ENCODE measurements around the gene HPCA.

DNA sequence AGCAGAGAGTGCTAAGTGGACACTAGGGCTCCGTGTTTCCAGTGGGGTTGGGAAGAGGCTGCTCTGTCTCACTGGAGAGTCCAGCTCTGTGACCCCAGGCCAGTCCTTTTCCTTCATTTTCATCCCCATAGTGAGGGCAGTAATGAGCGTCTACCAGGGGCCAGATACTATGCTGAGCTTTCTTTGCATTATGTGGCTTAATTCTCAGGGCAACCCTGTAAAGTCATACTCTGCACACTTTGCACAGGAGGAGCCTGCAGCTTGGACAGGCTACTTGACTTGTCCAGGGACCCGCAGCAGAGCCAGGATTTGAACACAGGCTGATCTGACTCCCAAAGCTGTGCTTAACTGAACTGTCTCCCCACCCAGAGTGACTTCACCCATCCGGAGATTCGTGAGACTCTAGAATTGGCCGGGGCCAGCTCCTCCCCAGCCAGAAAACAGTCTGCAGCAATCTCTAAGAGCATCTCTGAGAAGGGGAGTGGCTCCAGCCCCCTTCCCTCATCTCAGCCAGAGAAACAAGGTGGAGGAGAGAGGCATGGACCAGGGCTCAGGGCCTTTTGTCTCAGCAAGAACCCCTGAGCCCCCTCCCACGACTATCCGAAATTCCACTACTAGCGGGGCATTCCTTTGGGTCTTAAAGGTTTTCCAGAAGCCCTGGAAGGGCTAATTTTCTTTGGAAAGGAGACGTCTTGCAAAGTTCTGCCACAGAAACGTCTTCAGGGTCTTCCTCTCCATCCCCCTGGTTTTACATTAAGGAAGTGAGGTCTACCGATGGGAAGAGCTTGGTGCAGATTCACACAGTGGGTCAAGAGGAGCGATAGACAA is 14.7 kb upstream of the HPCA start:
- TF ChIP-seq, protein P1, sequence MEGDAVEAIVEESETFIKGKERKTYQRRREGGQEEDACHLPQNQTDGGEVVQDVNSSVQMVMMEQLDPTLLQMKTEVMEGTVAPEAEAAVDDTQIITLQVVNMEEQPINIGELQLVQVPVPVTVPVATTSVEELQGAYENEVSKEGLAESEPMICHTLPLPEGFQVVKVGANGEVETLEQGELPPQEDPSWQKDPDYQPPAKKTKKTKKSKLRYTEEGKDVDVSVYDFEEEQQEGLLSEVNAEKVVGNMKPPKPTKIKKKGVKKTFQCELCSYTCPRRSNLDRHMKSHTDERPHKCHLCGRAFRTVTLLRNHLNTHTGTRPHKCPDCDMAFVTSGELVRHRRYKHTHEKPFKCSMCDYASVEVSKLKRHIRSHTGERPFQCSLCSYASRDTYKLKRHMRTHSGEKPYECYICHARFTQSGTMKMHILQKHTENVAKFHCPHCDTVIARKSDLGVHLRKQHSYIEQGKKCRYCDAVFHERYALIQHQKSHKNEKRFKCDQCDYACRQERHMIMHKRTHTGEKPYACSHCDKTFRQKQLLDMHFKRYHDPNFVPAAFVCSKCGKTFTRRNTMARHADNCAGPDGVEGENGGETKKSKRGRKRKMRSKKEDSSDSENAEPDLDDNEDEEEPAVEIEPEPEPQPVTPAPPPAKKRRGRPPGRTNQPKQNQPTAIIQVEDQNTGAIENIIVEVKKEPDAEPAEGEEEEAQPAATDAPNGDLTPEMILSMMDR (IDR thresholded peaks at IDR 0.05; ENCODE audit: low read depth, low read length), result no peak
- no peak for TF ChIP-seq EZH2phosphoT487 (IDR thresholded peaks at IDR 0.05; ENCODE audit: low read depth)
